Measurements from ENCODE around the gene RBX1. TPM values are rescaled to one million over a fixed set of nuclear protein-coding genes. Genes with fewer than 3 reads are reported as not detected.
A peak's percentile ranks its signal among the peaks of the same experiment; 100 is the strongest.

The RBX1 gene
- polyA plus RNA-seq, 3 donors from 2014 or later, result 117 to 216 (median 139) TPM

- no peak for DNase-seq
- H3K27ac Mint-ChIP-seq, result peak overlapping the region in 5 of 6 donors; percentile 16 to 95 (median 30)
- H3K4me1 Mint-ChIP-seq, result peaks cover 25 to 54% of the 10 kb centered on the region in 2 donors
- H3K9me3 Mint-ChIP-seq, result no peaks in the 10 kb centered on the region
- peaks cover 0 to 4% (median 3%) of the 10 kb centered on the region in 3 donors for H3K36me3 Mint-ChIP-seq
- H3K27me3 Mint-ChIP-seq (ENCODE audit: low read depth in 3 of 3), result peaks cover 10 to 17% (median 14%) of the 10 kb centered on the region in 3 donors
- no peak overlapping the region for H3K4me3 Mint-ChIP-seq
Measured at GRCh38 chr22:40954113-40954512, 2.9 kb downstream of the RBX1 start.

GRCh38 chr22:40955571-40955970 lies 4.4 kb downstream of the RBX1 start:
- Mint-ChIP-seq H3K36me3 (peaks cover 0 to 4% (median 3%) of the 10 kb centered on the region in 3 donors), H3K4me3 (no peak overlapping the region), H3K9me3 (no peaks in the 10 kb centered on the region), H3K4me1 (peaks cover 26 to 56% of the 10 kb centered on the region in 2 donors), H3K27me3 (ENCODE audit: low read depth in 3 of 3) (peaks cover 10 to 12% (median 11%) of the 10 kb centered on the region in 3 donors), H3K27ac (peak overlapping the region in 3 of 6 donors; percentile 7 to 49 (median 43))
- DNase-seq, result no peak

- H3K9me3 Mint-ChIP-seq, result no peaks in the 10 kb centered on the region
- H3K4me3 Mint-ChIP-seq, result no peak overlapping the region
- H3K27me3 Mint-ChIP-seq (ENCODE audit: low read depth in 3 of 3), result no peaks in the 10 kb centered on the region
- peaks cover 0 to 4% (median 3%) of the 10 kb centered on the region in 3 donors for H3K36me3 Mint-ChIP-seq
- H3K4me1 Mint-ChIP-seq, result peaks cover 16 to 44% of the 10 kb centered on the region in 2 donors
- DNase-seq, result no peak
- no peak overlapping the region for H3K27ac Mint-ChIP-seq
Measured at GRCh38 chr22:40957601-40958000, 6.4 kb downstream of the RBX1 start.

- DNase-seq, result no peak
- Mint-ChIP-seq H3K27ac (peak overlapping the region in 3 of 6 donors; percentile 14 to 53 (median 34)), H3K4me3 (no peak overlapping the region), H3K36me3 (peaks cover 0 to 4% (median 3%) of the 10 kb centered on the region in 3 donors), H3K4me1 (peaks cover 10 to 37% of the 10 kb centered on the region in 2 donors), H3K27me3 (ENCODE audit: low read depth in 3 of 3) (no peaks in the 10 kb centered on the region), H3K9me3 (no peaks in the 10 kb centered on the region)
Measured at GRCh38 chr22:40958299-40958698, 7.1 kb downstream of the RBX1 start.

- H3K27ac Mint-ChIP-seq, result peak overlapping the region in 3 of 6 donors; percentile 5 to 62 (median 5)
- H3K36me3 Mint-ChIP-seq, result peaks cover 0 to 10% (median 6%) of the 10 kb centered on the region in 3 donors
- H3K27me3 Mint-ChIP-seq (ENCODE audit: low read depth in 3 of 3), result no peaks in the 10 kb centered on the region
- H3K4me3 Mint-ChIP-seq, result no peak overlapping the region
- DNase-seq, result no peak
- H3K4me1 Mint-ChIP-seq, result peaks cover 6 to 24% of the 10 kb centered on the region in 2 donors
- H3K9me3 Mint-ChIP-seq, result no peaks in the 10 kb centered on the region
Measured at GRCh38 chr22:40960145-40960544, 9.0 kb downstream of the RBX1 start.

GRCh38 chr22:40965936-40966725 lies 15.0 kb downstream of the RBX1 start:
- no peak for DNase-seq

GRCh38 chr22:40966726-40967085 lies 15.5 kb downstream of the RBX1 start:
- Mint-ChIP-seq H3K27me3 (ENCODE audit: low read depth in 3 of 3) (no peaks in the 10 kb centered on the region), H3K4me3 (no peak overlapping the region), H3K9me3 (no peaks in the 10 kb centered on the region), H3K4me1 (peaks cover 8 to 15% of the 10 kb centered on the region in 2 donors), H3K36me3 (peaks cover 14 to 31% (median 17%) of the 10 kb centered on the region in 3 donors), H3K27ac (peak overlapping the region in 3 of 6 donors; percentile 11 to 34 (median 29))
- DNase-seq, result no peak

More at GRCh38 chr22:40965936-40966725, 15.0 kb downstream of the RBX1 start:
- Mint-ChIP-seq H3K9me3 (no peaks in the 10 kb centered on the region), H3K27ac (peak overlapping the region in 1 of 6 donors; percentile 28), H3K4me3 (no peak overlapping the region), H3K36me3 (peaks cover 14 to 31% (median 17%) of the 10 kb centered on the region in 3 donors), H3K27me3 (ENCODE audit: low read depth in 3 of 3) (no peaks in the 10 kb centered on the region), H3K4me1 (peaks cover 8 to 15% of the 10 kb centered on the region in 2 donors)

- Mint-ChIP-seq H3K36me3 (peaks cover 14 to 35% (median 17%) of the 10 kb centered on the region in 3 donors), H3K27me3 (ENCODE audit: low read depth in 3 of 3) (no peaks in the 10 kb centered on the region), H3K4me1 (peaks cover 5 to 15% of the 10 kb centered on the region in 2 donors), H3K4me3 (no peak overlapping the region), H3K9me3 (no peaks in the 10 kb centered on the region), H3K27ac (peak overlapping the region in 3 of 6 donors; percentile 11 to 34 (median 29))
- DNase-seq, result no peak
Measured at GRCh38 chr22:40967111-40967760, 16.1 kb downstream of the RBX1 start.

- H3K9me3 Mint-ChIP-seq, result no peaks in the 10 kb centered on the region
- H3K4me3 Mint-ChIP-seq, result no peak overlapping the region
- DNase-seq, result no peak
- peaks cover 3 to 14% (median 10%) of the 10 kb centered on the region in 3 donors for H3K36me3 Mint-ChIP-seq
- H3K27me3 Mint-ChIP-seq (ENCODE audit: low read depth in 3 of 3), result no peaks in the 10 kb centered on the region
- no peaks in the 10 kb centered on the region for H3K4me1 Mint-ChIP-seq
- peak overlapping the region in 2 of 6 donors; percentile 3 to 68 for H3K27ac Mint-ChIP-seq
Measured at GRCh38 chr22:40972587-40972986, 21.4 kb downstream of the RBX1 start.

GRCh38 chr22:40973144-40973543 lies 22.0 kb downstream of the RBX1 start:
- H3K4me3 Mint-ChIP-seq, result no peak overlapping the region
- no peaks in the 10 kb centered on the region for H3K4me1 Mint-ChIP-seq
- H3K27ac Mint-ChIP-seq, result no peak overlapping the region
- DNase-seq, result no peak
- peaks cover 0 to 11% (median 10%) of the 10 kb centered on the region in 3 donors for H3K36me3 Mint-ChIP-seq
- H3K9me3 Mint-ChIP-seq, result no peaks in the 10 kb centered on the region
- H3K27me3 Mint-ChIP-seq (ENCODE audit: low read depth in 3 of 3), result no peaks in the 10 kb centered on the region

- DNase-seq, result no peak
- Mint-ChIP-seq H3K9me3 (no peaks in the 10 kb centered on the region), H3K4me3 (no peak overlapping the region), H3K36me3 (peaks cover 0 to 9% (median 8%) of the 10 kb centered on the region in 3 donors), H3K27me3 (ENCODE audit: low read depth in 3 of 3) (no peaks in the 10 kb centered on the region), H3K27ac (no peak overlapping the region), H3K4me1 (no peaks in the 10 kb centered on the region)
Measured at GRCh38 chr22:40975366-40975765, 24.2 kb downstream of the RBX1 start.

- Mint-ChIP-seq H3K27me3 (ENCODE audit: low read depth in 3 of 3) (no peaks in the 10 kb centered on the region), H3K4me1 (no peaks in the 10 kb centered on the region), H3K9me3 (no peaks in the 10 kb centered on the region), H3K4me3 (no peak overlapping the region), H3K27ac (peak overlapping the region in 1 of 6 donors; percentile 5), H3K36me3 (peaks cover 0 to 6% (median 5%) of the 10 kb centered on the region in 3 donors)
- DNase-seq, result no peak
Measured at GRCh38 chr22:40976866-40977700, 25.9 kb downstream of the RBX1 start.

GRCh38 chr22:40979198-40979597 lies 28.0 kb downstream of the RBX1 start:
- H3K9me3 Mint-ChIP-seq, result no peaks in the 10 kb centered on the region
- H3K27me3 Mint-ChIP-seq (ENCODE audit: low read depth in 3 of 3), result no peaks in the 10 kb centered on the region
- no peaks in the 10 kb centered on the region for H3K36me3 Mint-ChIP-seq
- H3K4me3 Mint-ChIP-seq, result no peak overlapping the region
- DNase-seq, result no peak
- no peak overlapping the region for H3K27ac Mint-ChIP-seq
- no peaks in the 10 kb centered on the region for H3K4me1 Mint-ChIP-seq

Measured in immature natural killer cell (primary cell).